ENCODE results near the gene RAI14.

The RAI14 gene

DNA sequence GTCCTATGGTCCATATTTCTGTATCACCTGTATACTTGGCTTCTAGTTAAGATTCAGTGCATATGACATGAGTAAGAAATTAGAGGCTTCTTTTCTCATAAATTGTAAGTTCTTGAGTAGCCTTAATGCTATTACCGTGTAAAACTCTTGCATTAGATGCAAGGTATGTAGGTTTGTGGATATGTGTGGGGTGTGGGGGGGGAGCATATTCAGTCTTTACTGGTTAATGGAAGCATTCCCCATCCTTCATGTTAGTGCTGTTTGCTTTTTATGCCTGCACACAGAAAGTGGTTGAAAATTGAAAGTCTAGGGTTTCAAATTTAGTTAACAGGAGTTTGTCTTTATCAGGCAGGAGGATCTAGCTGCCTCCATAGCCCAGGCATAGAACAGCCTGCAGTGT, 16.1 kb downstream of the RAI14 start:
- DNase-seq = no peak
- no peaks in the 10 kb centered on the region for H3K27me3 ChIP-seq (replicated peaks)
- no peak overlapping the region for H3K4me3 ChIP-seq (ENCODE audit: low read depth, low read length)
- peak overlapping the region; percentile 91 for H3K27ac ChIP-seq
- peaks cover 37% of the 10 kb centered on the region for H3K36me3 ChIP-seq (replicated peaks)
- TF ChIP-seq, protein P1, sequence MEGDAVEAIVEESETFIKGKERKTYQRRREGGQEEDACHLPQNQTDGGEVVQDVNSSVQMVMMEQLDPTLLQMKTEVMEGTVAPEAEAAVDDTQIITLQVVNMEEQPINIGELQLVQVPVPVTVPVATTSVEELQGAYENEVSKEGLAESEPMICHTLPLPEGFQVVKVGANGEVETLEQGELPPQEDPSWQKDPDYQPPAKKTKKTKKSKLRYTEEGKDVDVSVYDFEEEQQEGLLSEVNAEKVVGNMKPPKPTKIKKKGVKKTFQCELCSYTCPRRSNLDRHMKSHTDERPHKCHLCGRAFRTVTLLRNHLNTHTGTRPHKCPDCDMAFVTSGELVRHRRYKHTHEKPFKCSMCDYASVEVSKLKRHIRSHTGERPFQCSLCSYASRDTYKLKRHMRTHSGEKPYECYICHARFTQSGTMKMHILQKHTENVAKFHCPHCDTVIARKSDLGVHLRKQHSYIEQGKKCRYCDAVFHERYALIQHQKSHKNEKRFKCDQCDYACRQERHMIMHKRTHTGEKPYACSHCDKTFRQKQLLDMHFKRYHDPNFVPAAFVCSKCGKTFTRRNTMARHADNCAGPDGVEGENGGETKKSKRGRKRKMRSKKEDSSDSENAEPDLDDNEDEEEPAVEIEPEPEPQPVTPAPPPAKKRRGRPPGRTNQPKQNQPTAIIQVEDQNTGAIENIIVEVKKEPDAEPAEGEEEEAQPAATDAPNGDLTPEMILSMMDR (IDR thresholded peaks at IDR 0.05; ENCODE audit: low read depth, low read length, missing control alignments) = no peak
- in situ Hi-C loops (cut with HindIII; ENCODE audit: low pct_ligation_motif_present, low sequenced_read_pairs) = no loop called here

DNA sequence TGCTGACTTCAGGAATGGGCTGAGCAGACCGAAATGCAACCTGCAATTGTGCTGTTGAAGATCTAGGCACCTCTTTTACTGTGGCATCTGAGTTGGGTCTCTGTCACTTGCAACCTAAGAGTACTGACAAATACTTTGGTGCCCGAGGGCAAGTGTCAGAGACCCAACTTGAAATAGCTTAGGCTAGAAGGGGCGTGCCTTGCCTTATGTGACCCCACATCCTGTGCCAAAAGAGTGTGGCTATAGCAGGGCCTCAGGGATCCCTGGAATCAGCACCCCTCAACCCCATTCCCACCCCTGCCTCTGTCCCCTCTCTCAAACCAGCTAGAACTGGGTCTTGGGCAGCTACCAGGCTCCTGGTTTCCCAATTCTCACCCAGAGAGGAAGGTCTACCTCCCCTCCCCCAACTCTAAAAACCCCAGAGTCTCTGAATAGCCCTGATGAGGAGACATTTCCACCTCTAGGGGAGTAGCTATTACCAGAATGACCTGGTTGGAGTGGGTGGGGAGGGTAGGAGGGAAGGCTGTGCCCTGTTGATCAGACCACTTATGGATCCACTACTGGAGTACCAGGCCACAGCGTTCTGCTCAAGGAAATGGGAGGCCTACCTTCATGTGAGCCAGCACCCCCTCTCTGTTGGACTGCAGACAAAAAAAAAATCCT, 17.5 kb downstream of the RAI14 start:
- Histone ChIP-seq H3K27me3 (replicated peaks) (no peaks in the 10 kb centered on the region), H3K36me3 (replicated peaks) (peaks cover 29% of the 10 kb centered on the region), H3K4me3 (ENCODE audit: low read depth, low read length) (no peak overlapping the region), H3K27ac (peak overlapping the region; percentile 91)
- TF ChIP-seq, protein P1 (IDR thresholded peaks at IDR 0.05; ENCODE audit: low read depth, low read length, missing control alignments) = peak; percentile 6
- in situ Hi-C loops (cut with HindIII; ENCODE audit: low pct_ligation_motif_present, low sequenced_read_pairs) = no loop called here
- no peak for DNase-seq

GRCh38 chr5:34674187-34674586, 18.1 kb downstream of the RAI14 start:
- Histone ChIP-seq H3K36me3 (replicated peaks) (peaks cover 29% of the 10 kb centered on the region), H3K4me3 (ENCODE audit: low read depth, low read length) (no peak overlapping the region), H3K27ac (peak overlapping the region; percentile 91), H3K27me3 (replicated peaks) (no peaks in the 10 kb centered on the region)
- DNase-seq = peak; percentile 85
- TF ChIP-seq, protein P1 (IDR thresholded peaks at IDR 0.05; ENCODE audit: low read depth, low read length, missing control alignments) = no peak
- in situ Hi-C loops (cut with HindIII; ENCODE audit: low pct_ligation_motif_present, low sequenced_read_pairs) = no loop called here

DNA sequence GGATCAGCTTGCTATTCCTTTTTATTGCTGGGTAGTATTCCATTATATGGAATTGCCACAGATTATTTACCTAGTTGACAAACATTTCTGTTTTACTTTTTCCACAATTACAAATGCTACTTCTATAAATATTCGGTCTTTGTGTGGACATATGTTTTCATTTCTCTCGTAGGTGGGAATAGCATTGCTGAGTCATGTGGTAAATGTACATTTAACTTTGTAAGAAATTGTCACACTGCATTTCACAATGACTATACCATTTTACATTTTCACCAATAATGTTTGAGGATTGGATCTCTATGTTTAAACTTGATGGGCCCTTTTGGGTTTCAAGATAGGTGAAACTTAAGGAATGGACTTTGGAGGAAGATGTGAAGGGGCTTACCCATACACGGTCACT, 19.7 kb downstream of the RAI14 start:
- H3K27ac ChIP-seq = peak overlapping the region; percentile 91
- no peak overlapping the region for H3K4me3 ChIP-seq (ENCODE audit: low read depth, low read length)
- in situ Hi-C loops (cut with HindIII; ENCODE audit: low pct_ligation_motif_present, low sequenced_read_pairs) = no loop called here
- peaks cover 36% of the 10 kb centered on the region for H3K36me3 ChIP-seq (replicated peaks)
- TF ChIP-seq, protein P1 (IDR thresholded peaks at IDR 0.05; ENCODE audit: low read depth, low read length, missing control alignments) = no peak
- no peaks in the 10 kb centered on the region for H3K27me3 ChIP-seq (replicated peaks)
- no peak for DNase-seq

GRCh38 chr5:34676416-34676815, 20.3 kb downstream of the RAI14 start:
- Histone ChIP-seq H3K27ac (peak overlapping the region; percentile 91), H3K4me3 (ENCODE audit: low read depth, low read length) (no peak overlapping the region), H3K36me3 (replicated peaks) (peaks cover 34% of the 10 kb centered on the region), H3K27me3 (replicated peaks) (no peaks in the 10 kb centered on the region)
- in situ Hi-C loops (cut with HindIII; ENCODE audit: low pct_ligation_motif_present, low sequenced_read_pairs) = no loop called here
- peak; percentile 47 for DNase-seq
- TF ChIP-seq, protein P1 (IDR thresholded peaks at IDR 0.05; ENCODE audit: low read depth, low read length, missing control alignments) = no peak

- Histone ChIP-seq H3K27ac (no peak overlapping the region), H3K4me3 (ENCODE audit: low read depth, low read length) (no peak overlapping the region), H3K36me3 (replicated peaks) (peaks cover 34% of the 10 kb centered on the region), H3K27me3 (replicated peaks) (no peaks in the 10 kb centered on the region)
- in situ Hi-C loops (cut with HindIII; ENCODE audit: low pct_ligation_motif_present, low sequenced_read_pairs) = no loop called here
- DNase-seq = no peak
- TF ChIP-seq, protein P1 (IDR thresholded peaks at IDR 0.05; ENCODE audit: low read depth, low read length, missing control alignments) = no peak
Observed at GRCh38 chr5:34677428-34677827, 21.3 kb downstream of the RAI14 start.
